ENCODE data around the gene SUPT4H1. TPM values are rescaled to one million over a fixed set of nuclear protein-coding genes. Genes with fewer than 3 reads are reported as not detected.
A peak's percentile ranks its signal among the peaks of the same experiment; 100 is the strongest.

Gene SUPT4H1
- total RNA-seq, 1 experiment from 2014 or later = 100.0 TPM

DNA sequence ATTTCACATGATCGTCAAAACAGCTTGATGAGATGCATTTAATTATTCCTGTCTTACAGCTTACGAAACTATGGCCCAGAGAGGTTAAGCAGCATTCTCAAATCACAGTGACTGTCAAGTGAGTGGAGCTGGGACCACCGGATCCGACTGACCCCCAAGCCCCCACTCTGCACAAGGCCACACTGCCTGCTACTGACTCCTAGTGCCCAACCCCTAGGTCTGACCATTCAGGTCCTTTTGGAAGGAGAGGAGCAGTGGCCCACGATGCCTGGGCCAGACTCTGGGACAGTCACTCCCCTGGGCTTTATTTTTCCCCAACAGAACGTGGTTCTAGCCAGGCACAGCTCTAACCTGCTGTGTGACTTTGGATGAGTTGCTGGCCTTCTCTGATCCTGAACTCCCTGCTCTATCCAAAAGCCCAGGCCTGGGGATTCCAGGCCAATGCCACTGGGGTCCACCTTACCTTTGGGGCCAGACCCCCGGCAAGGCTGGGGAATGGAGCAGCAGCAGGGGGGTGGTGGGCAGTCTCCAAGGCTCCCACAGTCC, 33.3 kb downstream of the SUPT4H1 start:
- BruUV-seq (replicated peaks) = no TSS peak
- H3K36me3 ChIP-seq (ENCODE audit: low read depth, low read length) = no peaks in the 10 kb centered on the region
- DNase-seq (no peak), ATAC-seq (no peak)
- TF ChIP-seq EZH2phosphoT487 (IDR thresholded peaks at IDR 0.05; ENCODE audit: borderline replicate concordance, low read length) (no peak), EZH2 (IDR thresholded peaks at IDR 0.05; ENCODE audit: low read length, unreplicated experiment) (no peak)
- TF ChIP-seq, protein P1, sequence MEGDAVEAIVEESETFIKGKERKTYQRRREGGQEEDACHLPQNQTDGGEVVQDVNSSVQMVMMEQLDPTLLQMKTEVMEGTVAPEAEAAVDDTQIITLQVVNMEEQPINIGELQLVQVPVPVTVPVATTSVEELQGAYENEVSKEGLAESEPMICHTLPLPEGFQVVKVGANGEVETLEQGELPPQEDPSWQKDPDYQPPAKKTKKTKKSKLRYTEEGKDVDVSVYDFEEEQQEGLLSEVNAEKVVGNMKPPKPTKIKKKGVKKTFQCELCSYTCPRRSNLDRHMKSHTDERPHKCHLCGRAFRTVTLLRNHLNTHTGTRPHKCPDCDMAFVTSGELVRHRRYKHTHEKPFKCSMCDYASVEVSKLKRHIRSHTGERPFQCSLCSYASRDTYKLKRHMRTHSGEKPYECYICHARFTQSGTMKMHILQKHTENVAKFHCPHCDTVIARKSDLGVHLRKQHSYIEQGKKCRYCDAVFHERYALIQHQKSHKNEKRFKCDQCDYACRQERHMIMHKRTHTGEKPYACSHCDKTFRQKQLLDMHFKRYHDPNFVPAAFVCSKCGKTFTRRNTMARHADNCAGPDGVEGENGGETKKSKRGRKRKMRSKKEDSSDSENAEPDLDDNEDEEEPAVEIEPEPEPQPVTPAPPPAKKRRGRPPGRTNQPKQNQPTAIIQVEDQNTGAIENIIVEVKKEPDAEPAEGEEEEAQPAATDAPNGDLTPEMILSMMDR (conservative IDR thresholded peaks at IDR 0.05; ENCODE audit: low read depth, low read length) = no peak
- POLR2A ChIA-PET (ENCODE audit: unreplicated experiment) = no interaction called here
- no peaks in the 10 kb centered on the region for H3K27me3 ChIP-seq (ENCODE audit: low read length)
- H3K9ac ChIP-seq (ENCODE audit: low read length) = no peak overlapping the region
- no peaks in the 10 kb centered on the region for H3F3A ChIP-seq (ENCODE audit: low read length, unreplicated experiment)
- H3K4me1 ChIP-seq (ENCODE audit: insufficient read depth, low read length) = peaks cover 20% of the 10 kb centered on the region
- H4K20me1 ChIP-seq (ENCODE audit: low read length) = no peaks in the 10 kb centered on the region
- no peak overlapping the region for H3K4me3 ChIP-seq (ENCODE audit: low read length)
- intact Hi-C loops (cut with micrococcal nuclease) = no loop called here
- H3K4me2 ChIP-seq (ENCODE audit: low read length) = no peak overlapping the region
- no peaks in the 10 kb centered on the region for H3K79me2 ChIP-seq (ENCODE audit: low read length)
- no peaks in the 10 kb centered on the region for H3K9me2 ChIP-seq (replicated peaks; ENCODE audit: low read length)
- H3K27ac ChIP-seq (ENCODE audit: low read length) = no peak overlapping the region
- CTCF ChIA-PET = interaction anchor here (0.8 to 1.9 kb wide), 2 partner anchors 34 to 99 kb away, joined by 4 to 17 read pairs; partner anchors contain the start of genes RNF43 and SUPT4H1
- H2AFZ ChIP-seq (ENCODE audit: low read length) = no peak overlapping the region
- H3K9me3 ChIP-seq (ENCODE audit: low read length) = no peaks in the 10 kb centered on the region

DNA sequence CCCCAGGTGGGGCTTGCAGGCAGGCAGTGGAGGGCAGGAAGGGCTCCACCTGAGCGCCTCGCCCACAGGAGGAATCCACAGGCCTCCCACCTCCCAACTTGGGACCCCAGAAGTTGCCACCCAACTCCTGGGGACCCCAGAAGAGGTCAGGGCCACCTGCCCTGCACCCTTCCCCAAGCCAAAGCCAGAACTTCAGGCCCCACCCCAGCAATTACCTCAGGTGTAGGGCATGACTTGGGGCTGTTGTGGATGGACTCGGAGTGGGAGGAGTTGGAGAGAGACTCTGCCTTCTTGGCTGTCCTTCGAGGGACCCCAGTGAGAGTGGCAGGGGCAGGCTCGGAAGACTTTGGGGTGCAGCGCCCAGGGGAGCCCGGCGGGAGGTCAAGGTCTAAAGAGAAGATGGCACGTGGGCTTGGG, 33.9 kb downstream of the SUPT4H1 start:
- Histone ChIP-seq H3K4me1 (ENCODE audit: insufficient read depth, low read length) (peaks cover 20% of the 10 kb centered on the region), H4K20me1 (ENCODE audit: low read length) (no peaks in the 10 kb centered on the region), H3K4me2 (ENCODE audit: low read length) (peak overlapping the region; percentile 32), H3K9me2 (replicated peaks; ENCODE audit: low read length) (no peaks in the 10 kb centered on the region), H3K36me3 (ENCODE audit: low read depth, low read length) (no peaks in the 10 kb centered on the region), H3F3A (ENCODE audit: low read length, unreplicated experiment) (no peaks in the 10 kb centered on the region), H3K27ac (ENCODE audit: low read length) (0 out of 2 replicates have a peak overlapping the region, but pooled peaks have one; percentile 8), H3K9ac (ENCODE audit: low read length) (no peak overlapping the region), H3K27me3 (ENCODE audit: low read length) (no peaks in the 10 kb centered on the region), H3K9me3 (ENCODE audit: low read length) (no peaks in the 10 kb centered on the region), H3K79me2 (ENCODE audit: low read length) (no peaks in the 10 kb centered on the region), H3K4me3 (ENCODE audit: low read length) (no peak overlapping the region), H2AFZ (ENCODE audit: low read length) (peak overlapping the region; percentile 44)
- intact Hi-C loops (cut with micrococcal nuclease) = no loop called here
- ATAC-seq (no peak), DNase-seq (no peak)
- ChIA-PET CTCF (interaction anchor here (0.5 to 3.6 kb wide), 13 partner anchors 34 to 1262 kb away, joined by 3 to 61 read pairs (median 6); partner anchors contain the start of genes MTMR4, RNF43 and SUPT4H1), POLR2A (ENCODE audit: unreplicated experiment) (interaction anchor here (0.5 to 1.2 kb wide), 3 partner anchors 34 to 904 kb away, joined by 3 to 10 read pairs (median 9); partner anchors contain the start of genes RNF43 and SUPT4H1)
- no TSS peak for BruUV-seq (replicated peaks)
- TF ChIP-seq EZH2phosphoT487 (IDR thresholded peaks at IDR 0.05; ENCODE audit: borderline replicate concordance, low read length) = no peak
- TF ChIP-seq, protein P1 (conservative IDR thresholded peaks at IDR 0.05; ENCODE audit: low read depth, low read length) = no peak
- no peak for TF ChIP-seq EZH2 (IDR thresholded peaks at IDR 0.05; ENCODE audit: low read length, unreplicated experiment)

Data from PC-3 (cell line).